Esophagus squamous epithelium (tissue), 4 donors: ENCODE data around the gene LARP4B.

Experiments
- POLR2A ChIP-seq, 4 donors: fragments of 450-650 bp; IDR thresholded peaks; one replicate each; pipeline ENCODE4 v1.6.1; 2017; ENCODE audit warnings: antibody characterized with exemption in 4 of 4, mild to moderate bottlenecking in 4 of 4, moderate library complexity in 3 of 4
- TF ChIP-seq, protein P1 (sequence below), 6 experiments: fragments of 450-650 bp in 4 of 6; fragments of 200-600 bp in 2 of 6; sonication (generic) in 2 of 6; IDR thresholded peaks; one replicate each; pipeline ENCODE4 v1.5.1; 2016 to 2019; ENCODE audit warnings: antibody characterized with exemption in 6 of 6, mild to moderate bottlenecking in 4 of 6, moderate library complexity in 4 of 6

DNA sequence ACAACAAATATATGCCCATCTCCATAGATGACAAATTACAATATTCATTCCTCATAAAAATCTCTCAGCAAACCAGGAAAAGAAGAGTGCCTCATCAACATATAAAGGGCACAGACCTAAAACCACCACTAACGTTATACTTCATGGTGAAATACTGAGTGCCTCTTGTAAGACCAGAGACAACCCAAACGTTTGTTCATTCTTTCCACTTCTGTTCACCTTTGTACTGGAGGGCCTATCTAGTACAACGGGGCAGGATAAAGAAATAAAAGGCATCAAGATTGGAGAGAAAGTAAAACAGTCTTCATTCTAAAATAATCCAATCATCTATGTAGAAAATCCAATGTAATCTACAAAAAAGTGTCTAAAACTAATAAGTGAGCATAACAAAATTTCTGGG is 79.1 kb downstream of the LARP4B start:
- TF ChIP-seq, protein P1, sequence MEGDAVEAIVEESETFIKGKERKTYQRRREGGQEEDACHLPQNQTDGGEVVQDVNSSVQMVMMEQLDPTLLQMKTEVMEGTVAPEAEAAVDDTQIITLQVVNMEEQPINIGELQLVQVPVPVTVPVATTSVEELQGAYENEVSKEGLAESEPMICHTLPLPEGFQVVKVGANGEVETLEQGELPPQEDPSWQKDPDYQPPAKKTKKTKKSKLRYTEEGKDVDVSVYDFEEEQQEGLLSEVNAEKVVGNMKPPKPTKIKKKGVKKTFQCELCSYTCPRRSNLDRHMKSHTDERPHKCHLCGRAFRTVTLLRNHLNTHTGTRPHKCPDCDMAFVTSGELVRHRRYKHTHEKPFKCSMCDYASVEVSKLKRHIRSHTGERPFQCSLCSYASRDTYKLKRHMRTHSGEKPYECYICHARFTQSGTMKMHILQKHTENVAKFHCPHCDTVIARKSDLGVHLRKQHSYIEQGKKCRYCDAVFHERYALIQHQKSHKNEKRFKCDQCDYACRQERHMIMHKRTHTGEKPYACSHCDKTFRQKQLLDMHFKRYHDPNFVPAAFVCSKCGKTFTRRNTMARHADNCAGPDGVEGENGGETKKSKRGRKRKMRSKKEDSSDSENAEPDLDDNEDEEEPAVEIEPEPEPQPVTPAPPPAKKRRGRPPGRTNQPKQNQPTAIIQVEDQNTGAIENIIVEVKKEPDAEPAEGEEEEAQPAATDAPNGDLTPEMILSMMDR (IDR thresholded peaks at IDR 0.05) = no peak
- TF ChIP-seq POLR2A (IDR thresholded peaks at IDR 0.05) = no peak
